Lower lobe of right lung (tissue), 2 donors: ENCODE results near the gene ARHGEF1. TPM values are rescaled to one million over a fixed set of nuclear protein-coding genes. Genes with fewer than 3 reads are reported as not detected.
"Not testable (repeated sequence)": the region's sequence is repeated elsewhere in the genome, so short reads cannot be mapped to it uniquely, and the experiment has no call there.

ENCODE experiments used
- ATAC-seq, 2 donors: fragments of 200-7000 bp; cut with Tn5 transposase; one replicate each; pipeline ENCODE4 v1.9.1; 2020 to 2022; ENCODE audit warnings: mild to moderate bottlenecking in 2 of 2, moderate library complexity in 2 of 2
- DNase-seq: peaks from one replicate; pipeline ENCODE4 v3.0.0-alpha.2; 2020
- H3K27ac ChIP-seq: fragments of 200-600 bp; one replicate; pipeline ENCODE4 v1.8.0; 2022
- H3K27me3 ChIP-seq: fragments of 200-600 bp; one replicate; pipeline ENCODE4 v1.8.0; 2022; ENCODE audit warnings: low read depth
- H3K36me3 ChIP-seq: fragments of 200-600 bp; one replicate; pipeline ENCODE4 v1.8.0; 2022; ENCODE audit warnings: mild to moderate bottlenecking
- H3K4me1 ChIP-seq: fragments of 200-600 bp; one replicate; pipeline ENCODE4 v1.8.0; 2022
- H3K4me3 ChIP-seq: fragments of 200-600 bp; one replicate; pipeline ENCODE4 v1.8.0; 2022; ENCODE audit warnings: mild to moderate bottlenecking
- H3K9me3 ChIP-seq: fragments of 200-600 bp; one replicate; pipeline ENCODE4 v1.8.0; 2022
- intact Hi-C: fragments of 100-400 bp; cut with DNase I; formaldehyde crosslinking; loops from one replicate; pipeline ENCODE4 v1.11.0; 2022
- total RNA-seq: library from RNA; stranded (reverse); fragmentation: NEBNext Ultra II Directional; extraction: Animal tissue kit (Norgen Biotek cat#: 25700); gene quantifications from one replicate; pipeline ENCODE4 v1.2.1, GENCODE V29; 2021
- TF ChIP-seq, protein P1 (sequence below): fragments of 200-600 bp; IDR thresholded peaks from one replicate; pipeline ENCODE4 v1.8.0; 2022; ENCODE audit warnings: antibody characterized with exemption, mild to moderate bottlenecking
- donor health status: DM: no; HTN: yes; CAD: no; lungs with severe emphysema.

The ARHGEF1 gene
- total RNA-seq, 1 donor from 2014 or later: 206 TPM

DNA sequence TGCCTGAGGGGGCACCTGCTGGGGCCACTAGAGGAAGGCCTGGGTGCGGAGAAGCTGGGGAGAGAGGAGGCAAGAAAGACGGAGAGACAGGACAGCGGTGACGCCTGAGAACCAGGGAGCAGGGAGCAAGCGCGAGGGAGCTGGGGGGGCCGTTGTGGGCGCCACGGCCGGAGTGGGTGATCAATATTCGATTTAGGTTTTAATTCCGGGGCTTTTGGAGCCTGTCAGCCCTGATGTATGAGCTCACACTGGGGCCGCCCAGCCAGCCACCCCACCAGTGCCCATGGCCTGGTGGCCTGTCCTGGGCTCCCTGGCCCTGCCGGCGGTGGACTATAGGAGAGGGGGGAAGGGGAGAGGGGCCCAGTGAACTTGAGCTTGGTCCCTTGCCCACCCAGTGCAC lies 54.0 kb downstream of the ARHGEF1 start:
- peaks cover 15% of the 10 kb centered on the region for H3K4me1 ChIP-seq
- no peaks in the 10 kb centered on the region for H3K9me3 ChIP-seq
- no peaks in the 10 kb centered on the region for H3K36me3 ChIP-seq
- no peak overlapping the region for H3K27ac ChIP-seq
- H3K27me3 ChIP-seq: peaks cover 41% of the 10 kb centered on the region
- ATAC-seq (no peak), DNase-seq (no peak)
- TF ChIP-seq, protein P1, sequence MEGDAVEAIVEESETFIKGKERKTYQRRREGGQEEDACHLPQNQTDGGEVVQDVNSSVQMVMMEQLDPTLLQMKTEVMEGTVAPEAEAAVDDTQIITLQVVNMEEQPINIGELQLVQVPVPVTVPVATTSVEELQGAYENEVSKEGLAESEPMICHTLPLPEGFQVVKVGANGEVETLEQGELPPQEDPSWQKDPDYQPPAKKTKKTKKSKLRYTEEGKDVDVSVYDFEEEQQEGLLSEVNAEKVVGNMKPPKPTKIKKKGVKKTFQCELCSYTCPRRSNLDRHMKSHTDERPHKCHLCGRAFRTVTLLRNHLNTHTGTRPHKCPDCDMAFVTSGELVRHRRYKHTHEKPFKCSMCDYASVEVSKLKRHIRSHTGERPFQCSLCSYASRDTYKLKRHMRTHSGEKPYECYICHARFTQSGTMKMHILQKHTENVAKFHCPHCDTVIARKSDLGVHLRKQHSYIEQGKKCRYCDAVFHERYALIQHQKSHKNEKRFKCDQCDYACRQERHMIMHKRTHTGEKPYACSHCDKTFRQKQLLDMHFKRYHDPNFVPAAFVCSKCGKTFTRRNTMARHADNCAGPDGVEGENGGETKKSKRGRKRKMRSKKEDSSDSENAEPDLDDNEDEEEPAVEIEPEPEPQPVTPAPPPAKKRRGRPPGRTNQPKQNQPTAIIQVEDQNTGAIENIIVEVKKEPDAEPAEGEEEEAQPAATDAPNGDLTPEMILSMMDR: no peak
- intact Hi-C loops: loop anchor here (10.0 kb wide), 1 partner anchor 52 kb away; the partner anchor contains the start of gene ARHGEF1
- H3K4me3 ChIP-seq: no peak overlapping the region

DNA sequence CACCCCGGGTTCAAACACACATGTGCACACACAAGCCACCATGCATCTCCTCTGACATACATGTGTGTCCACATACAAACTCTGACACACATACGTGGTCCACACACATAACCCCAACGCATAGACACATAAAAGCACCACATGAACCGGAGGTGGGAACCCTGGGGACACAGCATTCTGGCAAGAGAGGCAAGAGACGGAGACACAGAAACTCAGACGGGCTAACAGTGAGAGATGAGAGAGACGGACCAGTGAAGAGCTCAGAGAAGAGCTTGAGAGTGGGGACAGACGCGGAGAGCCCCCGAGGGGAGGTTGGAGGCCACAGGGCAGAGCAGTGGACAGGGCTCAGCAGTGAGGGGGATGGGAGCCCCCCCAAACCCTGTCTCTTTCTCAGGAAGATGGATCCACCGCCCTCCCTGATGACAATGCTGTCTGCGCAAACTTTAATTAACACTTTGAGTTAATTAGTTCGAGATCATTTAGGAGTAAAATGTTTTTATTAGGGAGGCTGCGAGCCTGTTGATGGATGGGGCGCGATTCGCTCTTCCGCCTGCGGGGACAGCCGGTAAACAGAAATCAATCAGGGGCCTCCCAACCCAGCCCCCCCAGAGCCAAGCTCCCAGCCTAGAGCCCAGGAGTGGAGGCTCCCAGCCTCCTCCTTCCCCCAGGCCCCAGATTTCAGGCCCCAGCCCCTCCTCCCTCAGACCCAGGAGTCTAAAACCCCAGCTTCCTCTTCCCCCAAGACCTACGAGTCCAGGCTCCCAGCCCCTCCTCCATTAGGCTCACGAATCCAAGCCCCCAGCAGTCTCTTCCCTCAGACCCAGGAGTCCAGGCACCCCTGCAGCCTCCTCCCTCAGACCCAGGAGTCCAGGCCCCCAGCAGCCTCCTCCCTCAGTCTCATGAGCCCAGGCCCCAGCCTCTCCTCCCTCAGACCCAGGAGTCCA lies 54.8 kb downstream of the ARHGEF1 start:
- H3K27ac ChIP-seq: no peak overlapping the region
- H3K4me1 ChIP-seq: peaks cover 15% of the 10 kb centered on the region
- TF ChIP-seq, protein P1: no peak
- no peaks in the 10 kb centered on the region for H3K9me3 ChIP-seq
- no peaks in the 10 kb centered on the region for H3K36me3 ChIP-seq
- ATAC-seq: no peak
- H3K27me3 ChIP-seq: peaks cover 36% of the 10 kb centered on the region
- no peak overlapping the region for H3K4me3 ChIP-seq
- DNase-seq: no peak
- intact Hi-C loops: loop anchor here (10.0 kb wide), 1 partner anchor 53 kb away; the partner anchor contains the start of gene ARHGEF1

DNA sequence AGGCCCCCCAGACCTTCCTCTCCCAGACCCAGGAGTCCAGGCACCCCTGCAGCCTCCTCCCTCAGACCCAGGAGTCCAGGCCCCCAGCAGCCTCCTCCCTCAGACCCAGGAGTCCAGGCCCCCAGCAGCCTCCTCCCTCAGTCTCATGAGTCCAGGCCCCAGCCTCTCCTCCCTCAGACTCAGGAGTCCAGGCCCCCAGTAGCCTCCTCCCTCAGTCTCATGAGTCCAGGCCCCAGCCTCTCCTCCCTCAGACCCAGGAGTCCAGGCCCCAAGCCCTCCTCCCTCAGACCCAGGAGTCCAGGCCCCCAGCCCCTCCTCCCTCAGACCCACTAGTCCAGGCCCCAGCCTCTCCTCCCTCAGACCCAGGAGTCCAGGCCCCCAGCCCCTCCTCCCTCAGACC lies 56.2 kb downstream of the ARHGEF1 start:
- intact Hi-C loops: loop anchor here (10.0 kb wide), 1 partner anchor 54 kb away; the partner anchor contains the start of gene ARHGEF1
- H3K4me3 ChIP-seq, ATAC-seq, H3K27ac ChIP-seq, DNase-seq, H3K9me3 ChIP-seq, H3K36me3 ChIP-seq: not testable (repeated sequence)
- peaks cover 36% of the 10 kb centered on the region for H3K27me3 ChIP-seq
- peaks cover 15% of the 10 kb centered on the region for H3K4me1 ChIP-seq

DNA sequence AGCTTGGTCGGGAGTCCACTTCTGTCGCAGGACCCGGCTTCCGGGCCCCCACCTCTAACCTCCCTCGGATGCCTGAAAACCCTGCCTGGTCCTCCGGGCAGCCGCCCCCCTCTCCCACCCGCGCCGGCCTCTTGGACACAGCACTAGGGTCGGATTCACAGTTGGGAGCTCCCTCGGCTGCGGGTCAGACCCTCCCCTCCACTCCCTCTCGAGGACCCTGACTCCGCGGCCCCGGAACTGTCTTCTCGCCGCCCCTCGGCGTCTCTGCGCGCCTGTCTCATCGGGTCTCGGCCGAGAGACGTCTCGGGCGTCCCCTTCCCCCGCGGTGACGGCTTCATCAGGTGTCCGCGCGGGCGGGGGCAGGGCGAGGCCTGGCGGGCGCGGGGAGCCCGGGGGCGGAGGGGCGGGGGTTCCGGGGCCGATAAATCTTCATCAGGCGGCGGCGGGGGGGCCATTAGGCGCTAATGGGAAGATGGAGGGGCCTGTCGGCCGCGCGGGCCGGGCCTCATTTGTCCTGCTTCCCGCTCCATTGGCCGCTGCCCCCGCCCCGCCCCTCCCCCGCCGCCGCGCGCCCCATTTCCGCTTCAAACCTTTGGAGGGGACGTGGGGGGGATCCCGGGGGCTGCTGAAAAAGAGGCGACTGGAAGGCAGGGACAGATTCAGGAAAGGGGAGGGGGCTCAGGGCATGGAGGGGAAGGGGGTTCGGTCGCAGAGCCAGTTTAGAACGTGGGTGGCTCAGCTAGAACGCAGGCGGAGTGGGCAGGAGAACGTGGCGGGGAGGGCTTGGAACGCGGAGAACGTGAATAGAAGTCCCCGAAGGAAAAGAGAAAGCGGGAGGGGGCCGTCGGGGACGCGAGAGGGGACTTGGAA lies 57.1 kb downstream of the ARHGEF1 start:
- peak overlapping the region; percentile 52 for H3K4me3 ChIP-seq
- intact Hi-C loops: loop anchor here (10.0 kb wide), 1 partner anchor 55 kb away; the partner anchor contains the start of gene ARHGEF1
- no peak overlapping the region for H3K27ac ChIP-seq
- peak; percentile 56 to 59 for ATAC-seq
- H3K4me1 ChIP-seq: peaks cover 15% of the 10 kb centered on the region
- H3K9me3 ChIP-seq: no peaks in the 10 kb centered on the region
- peaks cover 34% of the 10 kb centered on the region for H3K27me3 ChIP-seq
- DNase-seq: peak; percentile 62
- no peaks in the 10 kb centered on the region for H3K36me3 ChIP-seq
- TF ChIP-seq, protein P1: no peak

DNA sequence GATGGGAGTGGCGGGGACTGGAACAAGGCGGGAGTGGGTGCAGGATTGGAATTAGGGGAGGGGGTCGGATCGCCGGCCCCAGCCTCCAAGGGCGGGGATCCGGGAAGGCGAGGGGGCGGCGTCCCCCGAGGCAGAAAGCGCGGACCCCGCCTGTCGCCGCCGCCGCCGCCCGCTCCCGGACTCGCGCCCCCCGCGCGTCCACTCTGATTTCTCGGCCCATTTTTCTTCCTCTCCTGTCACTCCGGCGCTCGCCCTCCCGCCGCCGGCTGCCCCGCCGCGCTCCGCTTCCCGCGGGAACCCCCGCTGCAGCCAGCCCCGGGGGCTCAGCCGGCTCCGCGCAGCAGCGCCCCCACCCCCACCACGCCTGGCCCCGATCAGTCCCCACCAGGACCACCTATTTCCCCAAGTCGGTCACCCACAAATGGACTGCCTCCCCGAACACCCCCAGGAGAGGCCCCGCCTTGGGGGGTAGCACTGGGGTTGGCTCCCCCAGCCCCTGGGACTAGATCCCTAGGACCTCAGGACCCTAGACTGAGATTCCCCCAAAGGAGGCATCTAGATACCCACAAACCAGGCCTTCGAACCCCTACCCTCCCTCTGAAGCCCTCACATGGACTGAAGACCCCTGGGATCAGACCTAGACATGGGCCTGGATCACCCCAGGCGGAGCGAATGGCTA lies 57.9 kb downstream of the ARHGEF1 start:
- H3K27me3 ChIP-seq: peaks cover 27% of the 10 kb centered on the region
- peak overlapping the region; percentile 52 for H3K4me3 ChIP-seq
- peak in 1 of 2 donors; percentile 3 for ATAC-seq
- intact Hi-C loops: no loop called here
- H3K4me1 ChIP-seq: peaks cover 15% of the 10 kb centered on the region
- no peaks in the 10 kb centered on the region for H3K9me3 ChIP-seq
- no peaks in the 10 kb centered on the region for H3K36me3 ChIP-seq
- TF ChIP-seq, protein P1: no peak
- DNase-seq: no peak
- H3K27ac ChIP-seq: no peak overlapping the region
